Natural killer cell (primary cell): Measurements from ENCODE around the gene SEC14L5. TPM values are rescaled to one million over a fixed set of nuclear protein-coding genes. Genes with fewer than 3 reads are reported as not detected.

ENCODE experiments used
- ATAC-seq, 3 donors: fragments of 150-1000 bp in 2 of 3; fragments of 200-7000 bp in 1 of 3; cut with Tn5 transposase; 1 replicate in 1 of 3; 2 replicates in 2 of 3; pipeline ENCODE4 v1.10.0; 2021; ENCODE audit warnings: mild to moderate bottlenecking in 2 of 3, moderate library complexity in 2 of 3
- DNase-seq, 2 donors: peaks; one replicate each; pipeline versions ENCODE4 v3.0.0 to v3.0.0-alpha.2; 2013 to 2021; ENCODE audit warnings: mixed read lengths in 1 of 2
- H3K27ac ChIP-seq: one replicate; pipeline ENCODE4 v1.5.1; 2013; ENCODE audit warnings: mild to moderate bottlenecking, low read length
- H3K27me3 ChIP-seq: one replicate; pipeline ENCODE4 v1.6.1; 2013; ENCODE audit warnings: low read length; ENCODE audit not compliant: control insufficient read depth, insufficient read depth
- H3K36me3 ChIP-seq: one replicate; pipeline ENCODE4 v1.6.1; 2013; ENCODE audit warnings: low read length; ENCODE audit not compliant: control insufficient read depth, insufficient read depth
- H3K4me1 ChIP-seq: one replicate; pipeline ENCODE4 v1.6.1; 2013; ENCODE audit warnings: low read length; ENCODE audit not compliant: control insufficient read depth, insufficient read depth
- H3K4me3 ChIP-seq: one replicate; pipeline ENCODE4 v1.5.1; 2013; ENCODE audit warnings: low read length
- H3K9me3 ChIP-seq: one replicate; pipeline ENCODE4 v1.6.1; 2013; ENCODE audit warnings: low read length; ENCODE audit not compliant: control insufficient read depth, insufficient read depth
- H3K27ac Mint-ChIP-seq, 2 donors: one replicate each; pipeline ENCODE4 v1.8.0; 2022; ENCODE audit warnings: mild to moderate bottlenecking in 2 of 2, mixed read lengths in 2 of 2, moderate library complexity in 1 of 2
- H3K27me3 Mint-ChIP-seq, 2 donors: one replicate each; pipeline ENCODE4 v1.8.0; 2022; ENCODE audit warnings: low read depth in 2 of 2, mixed read lengths in 2 of 2
- H3K36me3 Mint-ChIP-seq: one replicate; pipeline ENCODE4 v1.8.0; 2022; ENCODE audit warnings: mixed read lengths
- H3K4me1 Mint-ChIP-seq, 2 donors: one replicate each; pipeline ENCODE4 v1.8.0; 2022; ENCODE audit warnings: mixed read lengths in 2 of 2
- H3K4me3 Mint-ChIP-seq: one replicate; pipeline ENCODE4 v1.8.0; 2022; ENCODE audit warnings: mild to moderate bottlenecking, moderate library complexity, mixed read lengths
- H3K9me3 Mint-ChIP-seq, 2 donors: one replicate each; pipeline ENCODE4 v1.8.0; 2022; ENCODE audit warnings: mixed read lengths in 2 of 2
- CTCF ChIP-seq: fragments of 200-600 bp; IDR thresholded peaks from one replicate; pipeline ENCODE4 v1.8.0; 2022; ENCODE audit warnings: antibody characterized with exemption
- WGBS: methylation state at CpG from one replicate; pipeline ENCODE4 v1.1.7; 2013; ENCODE audit warnings: missing lambda C conversion rate; ENCODE audit not compliant: insufficient coverage; 5-methylcytosine and 5-hydroxymethylcytosine counted together
- intact Hi-C: fragments of 100-400 bp; cut with micrococcal nuclease; formaldehyde crosslinking; loops from one replicate; pipeline ENCODE4 v1.14.2; 2022
- total RNA-seq, 4 donors: library from RNA; stranded (reverse); fragments of 120-200 nt in 1 of 4; gene quantifications; one replicate each; pipeline versions ENCODE4 v1.2.3 to v1.2.4, GENCODE V29; 2013 to 2022

SEC14L5 gene
- total RNA-seq, 3 donors from 2014 or later (not counting 1 experiment from before 2014, with no cell fraction given): 0.27 to 1.1 (median 0.93) TPM

- Mint-ChIP-seq H3K9me3 (no peaks in the 10 kb centered on the region), H3K36me3 (no peaks in the 10 kb centered on the region), H3K27ac (no peak overlapping the region), H3K4me1 (peaks cover 0 to 5% of the 10 kb centered on the region in 2 donors), H3K27me3 (peaks cover 20 to 25% of the 10 kb centered on the region in 2 donors), H3K4me3 (peak overlapping the region; percentile 3)
- no peaks in the 10 kb centered on the region for H3K36me3 ChIP-seq
- no peak overlapping the region for H3K4me3 ChIP-seq
- no peak for DNase-seq
- no peaks in the 10 kb centered on the region for H3K9me3 ChIP-seq
- H3K27me3 ChIP-seq: peaks cover 10% of the 10 kb centered on the region
- H3K27ac ChIP-seq: no peak overlapping the region
- intact Hi-C loops: no loop called here
- no peak for TF ChIP-seq CTCF
- no peak for ATAC-seq
- H3K4me1 ChIP-seq: peaks cover 10% of the 10 kb centered on the region
- 92% methylated on average over 14 of the region's 16 CpGs for WGBS
These were observed 20.1 kb upstream of the SEC14L5 start for GRCh38 chr16:4937782-4938682.

GRCh38 chr16:4938683-4939030 lies 19.5 kb upstream of the SEC14L5 start:
- ATAC-seq (no peak), DNase-seq (no peak)
- peaks cover 10% of the 10 kb centered on the region for H3K27me3 ChIP-seq
- H3K9me3 Mint-ChIP-seq: no peaks in the 10 kb centered on the region
- peaks cover 16 to 25% of the 10 kb centered on the region in 2 donors for H3K27me3 Mint-ChIP-seq
- no peak overlapping the region for H3K4me3 Mint-ChIP-seq
- H3K36me3 Mint-ChIP-seq: no peaks in the 10 kb centered on the region
- WGBS: 92% methylated on average over 5 of the region's 5 CpGs
- H3K27ac Mint-ChIP-seq: no peak overlapping the region
- H3K27ac ChIP-seq: no peak overlapping the region
- no peak for TF ChIP-seq CTCF
- H3K4me1 Mint-ChIP-seq: peaks cover 0 to 5% of the 10 kb centered on the region in 2 donors
- no peaks in the 10 kb centered on the region for H3K9me3 ChIP-seq
- H3K36me3 ChIP-seq: no peaks in the 10 kb centered on the region
- intact Hi-C loops: no loop called here
- H3K4me1 ChIP-seq: peaks cover 10% of the 10 kb centered on the region
- H3K4me3 ChIP-seq: no peak overlapping the region

GRCh38 chr16:4940719-4941118 lies 17.4 kb upstream of the SEC14L5 start:
- Mint-ChIP-seq H3K9me3 (no peaks in the 10 kb centered on the region), H3K4me1 (peaks cover 0 to 5% of the 10 kb centered on the region in 2 donors), H3K4me3 (no peak overlapping the region), H3K27ac (no peak overlapping the region), H3K27me3 (peaks cover 12 to 21% of the 10 kb centered on the region in 2 donors), H3K36me3 (no peaks in the 10 kb centered on the region)
- H3K4me3 ChIP-seq: no peak overlapping the region
- intact Hi-C loops: no loop called here
- no peak overlapping the region for H3K27ac ChIP-seq
- peaks cover 10% of the 10 kb centered on the region for H3K4me1 ChIP-seq
- ATAC-seq (no peak), DNase-seq (no peak)
- H3K9me3 ChIP-seq: no peaks in the 10 kb centered on the region
- peaks cover 10% of the 10 kb centered on the region for H3K27me3 ChIP-seq
- no peak for TF ChIP-seq CTCF
- no peaks in the 10 kb centered on the region for H3K36me3 ChIP-seq
- WGBS: 54% methylated on average over 7 of the region's 7 CpGs
